Spleen (tissue), 7 donors: ENCODE measurements around the gene IFT80.

Experiments used
- CTCF ChIP-seq, 11 experiments: fragments of 200-600 bp in 7 of 11; fragments of 450-650 bp in 4 of 11; sonication (generic) in 4 of 11; IDR thresholded peaks in 8 of 11; conservative IDR thresholded peaks in 3 of 11; 1 replicate in 7 of 11; 2 replicates in 4 of 11; pipeline versions ENCODE4 v1.4.0 to v1.8.0; 2016 to 2021; ENCODE audit warnings: antibody characterized with exemption in 11 of 11, inconsistent platforms in 4 of 11, mild to moderate bottlenecking in 1 of 11
- POLR2A ChIP-seq, 3 donors: fragments of 450-650 bp; IDR thresholded peaks; one replicate each; pipeline ENCODE4 v1.5.1; 2017; ENCODE audit warnings: antibody characterized with exemption in 3 of 3, mild to moderate bottlenecking in 1 of 3
- donor health status: DM: no; HTN: no; CAD: no; lungs with moderate emphysema.
- donor health status: DM: no; HTN: no; CAD: no.
- donor health status: DM: no; HTN: no; CAD: no.

- no peak for TF ChIP-seq CTCF (IDR thresholded peaks at IDR 0.05 in 8 of 11, conservative IDR thresholded peaks at IDR 0.05 in 3 of 11)
- TF ChIP-seq POLR2A (IDR thresholded peaks at IDR 0.05) = no peak
Measured at GRCh38 chr3:160379628-160380214, 19.3 kb downstream of the IFT80 start.
